Measurements from ENCODE around the gene IPO4. TPM values are rescaled to one million over a fixed set of nuclear protein-coding genes. Genes with fewer than 3 reads are reported as not detected.
"Not testable (repeated sequence)": the region's sequence is repeated elsewhere in the genome, so short reads cannot be mapped to it uniquely, and the experiment has no call there.

Gene IPO4
- polyA plus RNA-seq, 4 donors, result 32.7 to 40.9 (median 37.0) TPM

- DNase-seq (ENCODE audit: low read depth in 4 of 4, low spot score in 2 of 4), result no peak
Measured at GRCh38 chr14:24219080-24219479, 30.5 kb upstream of the IPO4 start.

- not testable (repeated sequence) for DNase-seq (ENCODE audit: low read depth in 4 of 4, low spot score in 2 of 4)
Measured at GRCh38 chr14:24216876-24217275, 28.3 kb upstream of the IPO4 start.

- DNase-seq (ENCODE audit: low read depth in 4 of 4, low spot score in 2 of 4), result no peak
Measured at GRCh38 chr14:24216345-24216699, 27.7 kb upstream of the IPO4 start.

- DNase-seq (ENCODE audit: low read depth in 4 of 4, low spot score in 2 of 4), result peak in 2 of 4 donors; percentile 77 to 83
Measured at GRCh38 chr14:24215495-24216344, 27.1 kb upstream of the IPO4 start, which contains the start of gene MDP1. MDP1 (minus strand) TSS chr14:24216066; CDS start chr14:24215955, 111 bp downstream.

- no peak for DNase-seq (ENCODE audit: low read depth in 4 of 4, low spot score in 2 of 4)
Measured at GRCh38 chr14:24213866-24214662, 25.4 kb upstream of the IPO4 start.

GRCh38 chr14:24212924-24213865 is 24.6 kb upstream of the IPO4 start, which contains the start of gene CHMP4A:
CHMP4A (minus strand) TSS chr14:24213488; CDS start chr14:24213439, 49 bp downstream.
- DNase-seq (ENCODE audit: low read depth in 4 of 4, low spot score in 2 of 4), result peak; percentile 86 to 95 (median 90)

GRCh38 chr14:24211311-24211710 is 22.7 kb upstream of the IPO4 start:
- no peak for DNase-seq (ENCODE audit: low read depth in 4 of 4, low spot score in 2 of 4)

- no peak for DNase-seq (ENCODE audit: low read depth in 4 of 4, low spot score in 2 of 4)
Measured at GRCh38 chr14:24207625-24208024, 19.0 kb upstream of the IPO4 start.

- no peak for DNase-seq (ENCODE audit: low read depth in 4 of 4, low spot score in 2 of 4)
Measured at GRCh38 chr14:24207104-24207551, 18.5 kb upstream of the IPO4 start.

- no peak for DNase-seq (ENCODE audit: low read depth in 4 of 4, low spot score in 2 of 4)
Measured at GRCh38 chr14:24206260-24207103, 17.9 kb upstream of the IPO4 start.

GRCh38 chr14:24204163-24205146 is 15.8 kb upstream of the IPO4 start:
- DNase-seq (ENCODE audit: low read depth in 4 of 4, low spot score in 2 of 4), result no peak

GRCh38 chr14:24203249-24203886 is 14.8 kb upstream of the IPO4 start:
- DNase-seq (ENCODE audit: low read depth in 4 of 4, low spot score in 2 of 4), result not testable (repeated sequence)

GRCh38 chr14:24202538-24202937 is 13.9 kb upstream of the IPO4 start:
- not testable (repeated sequence) for DNase-seq (ENCODE audit: low read depth in 4 of 4, low spot score in 2 of 4)

GRCh38 chr14:24198814-24199524 is 10.4 kb upstream of the IPO4 start:
- no peak for DNase-seq (ENCODE audit: low read depth in 4 of 4, low spot score in 2 of 4)

GRCh38 chr14:24197056-24197450 is 8.4 kb upstream of the IPO4 start:
- no peak for DNase-seq (ENCODE audit: low read depth in 4 of 4, low spot score in 2 of 4)

GRCh38 chr14:24196071-24197055 is 7.7 kb upstream of the IPO4 start:
- DNase-seq (ENCODE audit: low read depth in 4 of 4, low spot score in 2 of 4), result no peak
